Amygdala (tissue), 56 donors: Measurements from ENCODE around the gene PEX1.
"Not testable (repeated sequence)": the region's sequence is repeated elsewhere in the genome, so short reads cannot be mapped to it uniquely, and the experiment has no call there.

Experiments used
- DNase-seq, 56 donors: peaks; one replicate each; lab custom pipeline; 2025; lab: John Stamatoyannopoulos, UW

The PEX1 gene

GRCh38 chr7:92508946-92509345 lies 19.4 kb downstream of the PEX1 start:
- DNase-seq, result no peak

DNA sequence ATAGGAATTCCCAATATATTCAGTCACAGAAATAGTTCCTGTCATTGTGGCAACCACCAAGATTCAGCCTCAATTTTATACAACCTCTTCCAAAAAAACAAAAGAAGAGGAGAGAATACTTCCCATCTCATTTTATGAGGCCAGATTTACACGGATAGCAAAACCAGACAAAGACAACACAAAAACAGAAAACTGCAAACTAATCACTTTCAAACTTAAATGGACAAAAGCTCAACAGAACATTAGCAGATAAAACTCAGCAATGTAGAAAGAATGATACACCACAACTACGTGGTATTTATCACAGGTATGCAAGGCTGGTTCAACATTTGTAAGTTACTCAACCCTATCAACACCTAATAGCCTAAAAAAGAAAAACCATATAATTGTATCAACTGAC lies 22.0 kb downstream of the PEX1 start:
- no peak for DNase-seq

- no peak for DNase-seq
Observed at GRCh38 chr7:92504563-92504962, 23.8 kb downstream of the PEX1 start.

- DNase-seq, result no peak
Observed at GRCh38 chr7:92503767-92504166, 24.6 kb downstream of the PEX1 start.

DNA sequence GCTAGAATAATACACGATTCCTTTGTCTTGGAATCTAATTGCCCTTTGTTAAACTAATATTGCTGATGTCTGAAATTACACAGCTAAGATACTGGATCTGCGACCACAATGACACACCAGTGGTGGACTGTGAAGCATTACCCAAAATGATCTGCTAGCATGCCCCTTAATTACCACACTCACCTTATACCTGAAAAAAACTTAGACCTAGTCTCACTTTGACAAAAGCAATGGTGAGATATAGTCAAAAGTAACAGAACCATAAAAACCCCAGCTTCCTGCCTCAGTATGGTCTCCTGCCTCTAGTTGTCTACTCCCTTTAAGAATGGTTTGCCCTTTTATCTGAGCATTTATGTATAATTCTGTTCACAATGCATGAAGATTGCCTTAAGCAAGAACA lies 29.8 kb downstream of the PEX1 start:
- DNase-seq, result no peak

- DNase-seq, result no peak
Observed at GRCh38 chr7:92496876-92497275, 31.4 kb downstream of the PEX1 start.

DNA sequence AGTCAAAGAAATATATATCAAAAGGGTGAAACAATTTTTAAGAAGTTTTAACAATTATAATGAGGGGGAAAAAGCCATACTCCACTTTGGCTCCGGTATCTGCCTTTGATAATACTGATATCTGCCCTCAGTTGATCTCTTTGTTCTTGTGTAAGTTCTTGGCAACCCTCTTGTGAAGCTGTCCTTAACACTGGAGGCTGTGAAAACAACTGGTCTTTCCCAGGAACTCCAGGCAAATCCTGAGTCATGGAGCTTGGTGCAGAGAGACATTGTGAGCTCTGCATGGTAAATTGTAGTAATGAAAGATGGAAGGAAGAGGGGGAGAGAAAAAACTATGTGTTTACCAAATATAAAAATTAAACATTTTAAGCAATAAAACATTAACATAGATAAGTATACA lies 38.7 kb downstream of the PEX1 start:
- DNase-seq, result no peak

DNA sequence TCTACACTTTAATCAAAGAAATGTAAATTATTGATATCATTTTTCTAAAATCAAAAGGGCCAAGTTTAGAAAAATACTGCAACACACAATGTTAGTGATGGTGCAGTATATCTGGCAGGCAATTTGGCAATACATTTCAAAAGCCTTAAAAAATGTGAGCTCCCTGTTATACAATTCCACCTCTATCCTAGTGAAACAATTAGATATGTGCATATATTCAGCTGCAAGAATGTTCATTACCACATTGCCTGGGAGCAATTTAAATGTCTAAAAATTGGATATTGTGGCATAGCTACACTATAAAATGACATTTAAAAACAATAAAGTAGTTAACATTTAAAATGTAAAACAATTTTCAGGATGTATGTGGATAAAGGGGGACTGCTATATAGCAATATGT lies 40.5 kb downstream of the PEX1 start:
- no peak for DNase-seq

DNA sequence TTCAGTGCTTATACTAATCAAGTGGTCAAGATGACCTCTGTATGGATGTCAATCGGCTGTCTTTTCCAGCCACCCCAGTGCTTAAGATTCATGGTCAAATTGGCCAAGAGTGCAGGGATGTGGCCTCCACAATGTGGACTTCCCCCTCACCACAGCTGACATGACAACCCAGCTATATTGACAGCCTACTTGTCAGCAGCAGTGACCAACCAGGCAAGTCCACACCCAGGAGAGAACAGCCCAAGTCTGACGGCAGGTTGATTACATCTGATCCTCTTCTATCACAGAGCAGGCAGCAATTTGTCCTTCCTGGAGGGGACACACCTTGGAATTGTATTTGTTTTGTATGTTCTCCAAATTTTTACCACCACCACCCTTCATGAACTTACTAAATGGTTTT lies 42.3 kb downstream of the PEX1 start:
- DNase-seq, result no peak

GRCh38 chr7:92485267-92485892 lies 42.9 kb downstream of the PEX1 start:
- DNase-seq, result no peak

DNA sequence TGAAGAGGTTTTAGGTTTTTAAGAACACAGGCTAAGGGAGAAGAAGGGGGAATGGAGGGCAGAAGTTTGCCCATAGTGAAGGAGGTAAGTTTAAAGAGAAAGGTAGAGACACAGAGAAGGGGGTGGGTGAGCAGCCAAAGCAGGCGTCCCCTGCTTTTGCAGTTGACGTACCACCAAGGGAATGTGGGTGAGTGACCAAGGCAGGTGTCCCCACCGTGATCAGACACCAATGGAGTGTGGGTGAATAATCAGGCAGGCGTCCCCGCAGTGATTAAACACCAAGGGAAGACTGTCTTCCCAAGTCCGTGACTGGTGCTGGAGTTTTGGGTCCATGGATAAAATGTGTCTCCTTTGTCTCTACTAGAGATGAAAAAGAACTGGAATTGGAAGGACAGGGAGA lies 44.1 kb downstream of the PEX1 start:
- not testable (repeated sequence) for DNase-seq

GRCh38 chr7:92483624-92484023 lies 44.7 kb downstream of the PEX1 start:
- DNase-seq, result not testable (repeated sequence)

GRCh38 chr7:92479146-92479545 lies 49.2 kb downstream of the PEX1 start:
- not testable (repeated sequence) for DNase-seq

- DNase-seq, result no peak
Observed at GRCh38 chr7:92478711-92479110, 49.6 kb downstream of the PEX1 start.

- DNase-seq, result no peak
Observed at GRCh38 chr7:92478095-92478494, 50.2 kb downstream of the PEX1 start.

- DNase-seq, result not testable (repeated sequence)
Observed at GRCh38 chr7:92477681-92478080, 50.6 kb downstream of the PEX1 start, which contains the start of gene ERVW-1. ERVW-1 (minus strand) TSS chr7:92477946; CDS start chr7:92470381, 7,565 bp downstream.

DNA sequence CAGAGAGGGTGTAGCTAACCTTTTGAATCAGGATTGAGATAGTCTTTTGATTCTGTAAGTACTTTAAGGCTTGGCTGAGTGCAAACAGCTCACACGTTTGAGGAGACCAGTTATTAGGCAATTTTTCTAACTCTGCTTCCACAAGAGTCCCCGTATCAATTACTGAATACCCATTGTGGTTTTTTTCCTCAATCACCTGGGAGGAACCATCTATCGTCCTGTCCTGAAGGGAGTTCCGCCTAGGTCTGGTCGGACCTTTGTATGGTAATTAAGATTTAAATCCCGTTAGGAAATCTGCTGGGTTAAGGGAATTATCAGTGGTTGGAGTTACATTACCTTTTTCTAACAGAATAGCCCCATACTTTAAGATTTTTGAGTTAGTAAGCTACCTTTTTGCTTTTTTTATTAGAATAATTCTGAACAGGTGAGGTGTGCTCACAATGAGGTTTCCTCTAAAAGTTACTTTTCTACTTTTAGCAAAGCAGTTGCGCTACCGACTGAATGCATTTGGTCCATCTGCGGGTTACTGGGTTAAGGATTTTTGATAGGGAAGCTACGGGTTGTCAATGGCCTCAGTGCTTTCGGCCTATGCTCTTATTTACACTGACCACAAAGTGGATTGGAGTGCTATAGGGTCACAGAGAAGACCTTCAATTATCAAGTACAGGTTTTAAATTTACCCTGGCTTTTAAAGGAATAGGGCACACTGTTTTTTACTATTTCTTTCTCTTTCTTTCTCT lies 52.3 kb downstream of the PEX1 start:
- DNase-seq, result not testable (repeated sequence)

DNA sequence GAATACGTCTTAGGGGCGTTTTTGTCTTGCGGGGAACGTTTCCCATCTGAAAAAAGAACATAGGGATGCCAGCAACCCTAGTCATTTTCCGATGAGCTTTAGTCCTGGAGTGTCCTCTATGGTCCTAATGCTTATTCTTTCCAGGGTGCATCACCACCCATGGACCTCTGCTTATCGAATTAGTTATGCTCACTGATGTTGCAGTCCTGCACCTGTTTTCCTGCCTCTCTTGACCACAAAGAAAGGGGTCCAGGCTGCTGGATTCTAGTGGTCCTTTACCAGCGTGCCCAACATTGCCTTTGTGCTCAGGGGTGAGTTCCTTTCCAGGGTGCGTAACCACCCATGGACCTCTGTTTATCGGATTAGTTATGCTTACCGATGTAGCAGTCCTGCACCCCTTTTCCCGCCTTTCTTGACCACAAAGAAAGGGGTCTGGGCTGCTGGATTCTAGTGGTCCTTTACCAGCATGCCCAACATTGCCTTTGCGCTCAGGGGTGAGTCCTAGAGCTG lies 53.0 kb downstream of the PEX1 start:
- DNase-seq, result not testable (repeated sequence)

- DNase-seq, result not testable (repeated sequence)
Observed at GRCh38 chr7:92473989-92474388, 54.3 kb downstream of the PEX1 start.

- DNase-seq, result not testable (repeated sequence)
Observed at GRCh38 chr7:92468589-92468988, 59.7 kb downstream of the PEX1 start.

- DNase-seq, result no peak
Observed at GRCh38 chr7:92466682-92467081, 61.6 kb downstream of the PEX1 start.

- no peak for DNase-seq
Observed at GRCh38 chr7:92464515-92464914, 63.8 kb downstream of the PEX1 start.
